GM12878 (cell line): Measurements from ENCODE around the gene UBL4A. TPM values are rescaled to one million over a fixed set of nuclear protein-coding genes. Genes with fewer than 3 reads are reported as not detected.

Experiments
- NR2C2 ChIP-seq: IDR thresholded peaks from 2 replicates; pipeline ENCODE4 v1.6.1; 2011; ENCODE audit warnings: borderline replicate concordance, low read depth; ENCODE audit not compliant: control insufficient read depth, insufficient read length
- polyA plus RNA-seq, 11 experiments: library from polyadenylated mRNA; depleted of rRNA in 4 of 11; unstranded in 6 of 11; stranded (reverse) in 5 of 11; fragments of >200 nt; fragmentation: Nextera tagmentation in 4 of 11; fragmentation: Illumina TruSeq in 1 of 11; extraction: Ambion mirVana in 4 of 11; extraction: Trizol in 1 of 11; gene quantifications; 1 replicate in 1 of 11; 2 replicates in 10 of 11; pipeline versions ENCODE4 v1.2.1 to v1.2.3, GENCODE V29; 2011 to 2016; ENCODE audit warnings: inconsistent platforms in 2 of 11, missing spikeins in 2 of 11, low read depth in 1 of 11
- total RNA-seq, 4 experiments: library from RNA; depleted of rRNA in 3 of 4; stranded (reverse); fragments of >200 nt in 3 of 4; fragmentation: Illumina TruSeq in 1 of 4; extraction: Trizol in 1 of 4; gene quantifications; 2 replicates each; pipeline versions ENCODE4 v1.2.1 to v1.2.3, GENCODE V29; 2013 to 2021
- TF ChIP-seq, protein P1 (sequence below): IDR thresholded peaks from 2 replicates; pipeline ENCODE4 v1.6.1; 2011; ENCODE audit warnings: borderline replicate concordance, low read depth, mild to moderate bottlenecking, moderate library complexity, mixed read lengths, low read length; ENCODE audit not compliant: insufficient read depth; ENCODE audit errors: extremely low read length
- TF ChIP-seq, protein P2 (sequence below): IDR thresholded peaks from 2 replicates; pipeline ENCODE4 v1.6.1; 2012; ENCODE audit warnings: low read depth, low read length, improper control_type of control experiment
- TF ChIP-seq, protein P3 (sequence below): IDR thresholded peaks from 2 replicates; pipeline ENCODE4 v1.6.1; 2012; ENCODE audit warnings: mild to moderate bottlenecking, low read depth, low read length

The UBL4A gene
- total and polyA plus RNA-seq, 10 of the 15 experiments (the other 5 are each of a cell fraction or from before 2014, with no cell fraction given), result 4.2 to 49.9 (median 34.0) TPM

DNA sequence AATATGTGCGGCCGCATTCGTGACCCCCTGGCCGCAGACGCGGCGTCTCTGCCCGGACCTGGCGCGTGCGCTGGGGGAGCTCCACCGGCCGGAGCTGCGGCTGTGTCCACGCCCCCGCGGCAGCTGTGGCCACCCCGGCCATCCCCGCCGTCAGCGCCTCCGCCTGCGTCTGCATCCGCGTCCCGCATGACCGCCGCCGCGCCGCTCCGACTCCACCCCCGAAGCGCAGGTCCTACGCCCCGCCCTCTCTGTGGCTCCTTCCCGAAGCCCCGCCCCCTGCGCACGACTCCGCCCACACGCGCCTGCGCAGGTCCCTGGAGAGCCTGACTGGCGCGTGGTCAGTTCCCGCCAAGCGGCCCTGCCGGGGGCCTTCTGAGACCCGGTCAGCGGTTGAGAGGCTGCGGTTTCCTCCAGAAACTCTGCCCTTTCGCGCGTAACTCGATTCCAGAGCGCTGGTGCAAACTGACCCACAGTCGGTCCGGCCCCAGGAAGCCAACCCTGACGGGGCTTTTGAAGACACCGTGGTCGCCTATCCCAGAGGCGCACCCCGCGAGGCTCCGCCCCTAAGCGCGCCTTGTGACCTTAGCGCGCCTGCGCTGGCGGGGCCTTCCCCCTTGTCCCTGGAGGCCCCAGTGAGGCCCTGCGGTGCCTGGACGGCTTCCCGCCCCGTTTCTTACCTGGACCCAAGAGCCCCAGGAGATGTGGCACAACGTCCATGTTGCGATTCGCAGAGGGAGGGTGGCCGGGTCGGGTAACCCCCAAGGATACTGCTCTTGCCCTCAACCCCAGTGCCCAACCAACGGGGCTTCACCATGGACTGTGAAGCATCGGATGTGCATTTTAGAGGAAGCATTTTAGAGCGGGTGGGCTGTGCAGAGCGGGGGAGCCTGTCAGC, 7.4 kb downstream of the UBL4A start, which contains the start of gene LAGE3 (continued):
- TF ChIP-seq, protein P1, sequence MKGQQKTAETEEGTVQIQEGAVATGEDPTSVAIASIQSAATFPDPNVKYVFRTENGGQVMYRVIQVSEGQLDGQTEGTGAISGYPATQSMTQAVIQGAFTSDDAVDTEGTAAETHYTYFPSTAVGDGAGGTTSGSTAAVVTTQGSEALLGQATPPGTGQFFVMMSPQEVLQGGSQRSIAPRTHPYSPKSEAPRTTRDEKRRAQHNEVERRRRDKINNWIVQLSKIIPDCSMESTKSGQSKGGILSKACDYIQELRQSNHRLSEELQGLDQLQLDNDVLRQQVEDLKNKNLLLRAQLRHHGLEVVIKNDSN, result peak; percentile 26
- TF ChIP-seq, protein P2, sequence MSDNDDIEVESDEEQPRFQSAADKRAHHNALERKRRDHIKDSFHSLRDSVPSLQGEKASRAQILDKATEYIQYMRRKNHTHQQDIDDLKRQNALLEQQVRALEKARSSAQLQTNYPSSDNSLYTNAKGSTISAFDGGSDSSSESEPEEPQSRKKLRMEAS, result peak; percentile 79
- TF ChIP-seq, protein P3, sequence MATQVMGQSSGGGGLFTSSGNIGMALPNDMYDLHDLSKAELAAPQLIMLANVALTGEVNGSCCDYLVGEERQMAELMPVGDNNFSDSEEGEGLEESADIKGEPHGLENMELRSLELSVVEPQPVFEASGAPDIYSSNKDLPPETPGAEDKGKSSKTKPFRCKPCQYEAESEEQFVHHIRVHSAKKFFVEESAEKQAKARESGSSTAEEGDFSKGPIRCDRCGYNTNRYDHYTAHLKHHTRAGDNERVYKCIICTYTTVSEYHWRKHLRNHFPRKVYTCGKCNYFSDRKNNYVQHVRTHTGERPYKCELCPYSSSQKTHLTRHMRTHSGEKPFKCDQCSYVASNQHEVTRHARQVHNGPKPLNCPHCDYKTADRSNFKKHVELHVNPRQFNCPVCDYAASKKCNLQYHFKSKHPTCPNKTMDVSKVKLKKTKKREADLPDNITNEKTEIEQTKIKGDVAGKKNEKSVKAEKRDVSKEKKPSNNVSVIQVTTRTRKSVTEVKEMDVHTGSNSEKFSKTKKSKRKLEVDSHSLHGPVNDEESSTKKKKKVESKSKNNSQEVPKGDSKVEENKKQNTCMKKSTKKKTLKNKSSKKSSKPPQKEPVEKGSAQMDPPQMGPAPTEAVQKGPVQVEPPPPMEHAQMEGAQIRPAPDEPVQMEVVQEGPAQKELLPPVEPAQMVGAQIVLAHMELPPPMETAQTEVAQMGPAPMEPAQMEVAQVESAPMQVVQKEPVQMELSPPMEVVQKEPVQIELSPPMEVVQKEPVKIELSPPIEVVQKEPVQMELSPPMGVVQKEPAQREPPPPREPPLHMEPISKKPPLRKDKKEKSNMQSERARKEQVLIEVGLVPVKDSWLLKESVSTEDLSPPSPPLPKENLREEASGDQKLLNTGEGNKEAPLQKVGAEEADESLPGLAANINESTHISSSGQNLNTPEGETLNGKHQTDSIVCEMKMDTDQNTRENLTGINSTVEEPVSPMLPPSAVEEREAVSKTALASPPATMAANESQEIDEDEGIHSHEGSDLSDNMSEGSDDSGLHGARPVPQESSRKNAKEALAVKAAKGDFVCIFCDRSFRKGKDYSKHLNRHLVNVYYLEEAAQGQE, result no peak
- TF ChIP-seq NR2C2, result no peak
